Left lung (tissue), 10 donors: ENCODE data around the gene HSPA12A. TPM values are rescaled to one million over a fixed set of nuclear protein-coding genes. Genes with fewer than 3 reads are reported as not detected.

ENCODE experiments used
- ATAC-seq: fragments of 200-7000 bp; cut with Tn5 transposase; one replicate; pipeline ENCODE4 v1.9.1; 2020; ENCODE audit warnings: moderate library complexity
- DNase-seq, 4 donors: peaks; one replicate each; pipeline ENCODE4 v3.0.0-alpha.2; 2013 to 2020
- H3K27ac ChIP-seq, 2 donors: fragments of 200-600 bp; sonication (generic) in 1 of 2; one replicate each; pipeline versions ENCODE4 v1.5.0 to v1.8.0; 2020 to 2021
- H3K27me3 ChIP-seq, 2 donors: fragments of 200-600 bp; sonication (generic) in 1 of 2; one replicate each; pipeline versions ENCODE4 v1.5.0 to v1.8.0; 2020 to 2021
- H3K36me3 ChIP-seq, 2 donors: fragments of 200-600 bp; sonication (generic) in 1 of 2; one replicate each; pipeline versions ENCODE4 v1.5.0 to v1.8.0; 2020 to 2021
- H3K4me1 ChIP-seq, 2 donors: fragments of 200-600 bp; one replicate each; pipeline ENCODE4 v1.8.0; 2021
- H3K4me3 ChIP-seq, 2 donors: fragments of 200-600 bp; sonication (generic) in 1 of 2; one replicate each; pipeline versions ENCODE4 v1.5.0 to v1.8.0; 2020 to 2021; ENCODE audit warnings: mild to moderate bottlenecking in 1 of 2
- H3K9me3 ChIP-seq, 2 donors: fragments of 200-600 bp; sonication (generic) in 1 of 2; one replicate each; pipeline versions ENCODE4 v1.5.0 to v1.8.0; 2020 to 2021
- CTCF ChIP-seq, 2 donors: fragments of 200-600 bp; sonication (generic) in 1 of 2; IDR thresholded peaks; one replicate each; pipeline versions ENCODE4 v1.5.0 to v1.8.0; 2021; ENCODE audit warnings: antibody characterized with exemption in 2 of 2
- intact Hi-C, 2 donors: fragments of 100-400 bp; cut with DNase I; formaldehyde crosslinking; loops; one replicate each; pipeline versions ENCODE4 v1.11.2 to v1.14.2; 2022
- polyA plus RNA-seq, 6 donors: library from polyadenylated mRNA; unstranded; fragments of 120-200 nt; gene quantifications; one replicate each; pipeline ENCODE4 v1.2.1, GENCODE V29; 2013; ENCODE audit not compliant: insufficient read length in 6 of 6
- total RNA-seq, 2 donors: library from RNA; stranded (reverse); fragmentation: NEBNext Ultra II Directional; extraction: Animal tissue kit (Norgen Biotek cat#: 25700); gene quantifications; one replicate each; pipeline ENCODE4 v1.2.1, GENCODE V29; 2021
- donor health status: DM: no; HTN: yes; CAD: no.
- donor health status: DM: no; HTN: no; CAD: no.

HSPA12A gene
- total and polyA plus RNA-seq, 8 donors, result 9.1 to 13.5 (median 12.0) TPM

DNA sequence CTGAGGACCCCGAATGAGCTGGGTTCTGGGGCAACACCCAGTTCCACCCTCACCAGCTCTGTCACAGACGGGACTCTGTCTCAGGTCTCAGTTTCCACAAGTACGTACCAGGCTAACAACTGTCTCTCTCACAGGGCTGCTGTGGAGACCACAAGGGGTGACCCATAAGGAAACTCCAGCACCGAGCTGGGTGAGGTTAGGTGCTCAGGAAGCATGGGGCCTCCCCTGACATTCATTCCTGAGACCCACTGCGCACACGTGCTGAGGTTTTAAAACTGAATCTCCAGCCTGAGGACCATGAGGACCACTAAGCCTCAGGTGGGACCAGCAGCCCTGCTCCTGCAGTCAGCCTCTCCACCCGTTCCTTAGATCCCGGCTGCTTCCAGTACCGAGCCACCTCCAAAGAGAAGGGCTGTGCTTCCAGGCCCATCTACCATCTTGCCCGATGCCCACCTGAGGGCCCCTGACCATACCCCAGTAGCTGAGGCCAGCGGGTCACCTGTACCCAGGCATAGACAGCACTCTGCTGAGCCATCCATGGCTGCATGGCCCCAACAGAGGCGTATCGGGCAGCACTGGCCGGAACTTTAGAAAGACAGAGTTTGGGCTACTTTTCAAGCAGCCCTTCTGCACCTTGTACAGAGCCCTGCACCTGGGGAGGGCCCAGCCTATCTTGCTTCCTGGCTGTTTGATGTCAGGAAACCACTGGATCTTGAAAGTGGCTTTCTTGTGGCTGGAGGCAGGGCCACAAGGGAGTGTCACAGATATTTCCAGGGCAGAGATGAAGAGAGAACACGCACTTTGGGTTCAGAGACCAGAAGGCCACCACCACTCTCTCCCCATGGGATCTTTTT lies 18.7 kb downstream of the HSPA12A start:
- H3K4me3 ChIP-seq, result no peak overlapping the region
- no peak for TF ChIP-seq CTCF (IDR thresholded peaks at IDR 0.05)
- H3K4me1 ChIP-seq, result no peaks in the 10 kb centered on the region
- H3K27ac ChIP-seq, result no peak overlapping the region
- peaks cover 0 to 22% of the 10 kb centered on the region in 2 donors for H3K27me3 ChIP-seq
- intact Hi-C loops, result no loop called here
- no peak for DNase-seq
- H3K36me3 ChIP-seq, result no peaks in the 10 kb centered on the region
- H3K9me3 ChIP-seq, result no peaks in the 10 kb centered on the region
- ATAC-seq, result no peak

DNA sequence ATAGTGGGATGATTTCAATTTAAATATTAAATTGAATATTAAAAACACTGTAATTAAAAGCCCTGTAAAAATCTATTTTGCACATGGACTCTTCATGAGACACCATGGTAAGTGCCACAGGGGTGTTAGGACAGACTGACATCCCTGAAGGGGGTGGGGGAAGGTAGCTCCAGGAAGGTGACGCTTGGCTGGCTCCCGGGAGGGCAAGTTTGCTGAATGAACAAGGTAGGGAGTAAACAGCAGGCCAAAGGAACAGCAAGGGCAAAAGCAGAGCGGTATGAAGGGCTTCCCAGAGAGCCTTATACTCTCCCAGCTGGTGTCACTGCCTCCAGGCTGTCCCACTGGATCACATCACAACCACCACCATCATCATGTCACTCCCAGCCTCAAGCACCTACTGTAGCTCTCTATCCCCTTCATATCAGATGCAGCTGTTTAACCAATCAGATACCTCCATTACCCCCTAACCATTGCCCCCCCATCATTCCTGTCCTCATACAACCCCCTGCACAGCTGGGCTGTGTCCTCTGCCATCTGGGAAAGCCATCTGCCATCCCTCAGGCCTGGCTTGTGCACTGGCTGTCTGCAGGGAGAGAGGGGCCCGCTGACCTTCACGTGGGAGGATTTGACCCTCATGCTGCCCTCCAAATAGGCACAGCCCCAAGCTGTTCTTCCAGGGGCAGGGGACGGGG lies 19.5 kb downstream of the HSPA12A start:
- no peak for TF ChIP-seq CTCF (IDR thresholded peaks at IDR 0.05)
- H3K4me1 ChIP-seq, result no peaks in the 10 kb centered on the region
- intact Hi-C loops, result no loop called here
- H3K27me3 ChIP-seq, result peaks cover 0 to 28% of the 10 kb centered on the region in 2 donors
- no peak for ATAC-seq
- H3K4me3 ChIP-seq, result no peak overlapping the region
- H3K36me3 ChIP-seq, result no peaks in the 10 kb centered on the region
- no peaks in the 10 kb centered on the region for H3K9me3 ChIP-seq
- no peak overlapping the region for H3K27ac ChIP-seq
- DNase-seq, result no peak

DNA sequence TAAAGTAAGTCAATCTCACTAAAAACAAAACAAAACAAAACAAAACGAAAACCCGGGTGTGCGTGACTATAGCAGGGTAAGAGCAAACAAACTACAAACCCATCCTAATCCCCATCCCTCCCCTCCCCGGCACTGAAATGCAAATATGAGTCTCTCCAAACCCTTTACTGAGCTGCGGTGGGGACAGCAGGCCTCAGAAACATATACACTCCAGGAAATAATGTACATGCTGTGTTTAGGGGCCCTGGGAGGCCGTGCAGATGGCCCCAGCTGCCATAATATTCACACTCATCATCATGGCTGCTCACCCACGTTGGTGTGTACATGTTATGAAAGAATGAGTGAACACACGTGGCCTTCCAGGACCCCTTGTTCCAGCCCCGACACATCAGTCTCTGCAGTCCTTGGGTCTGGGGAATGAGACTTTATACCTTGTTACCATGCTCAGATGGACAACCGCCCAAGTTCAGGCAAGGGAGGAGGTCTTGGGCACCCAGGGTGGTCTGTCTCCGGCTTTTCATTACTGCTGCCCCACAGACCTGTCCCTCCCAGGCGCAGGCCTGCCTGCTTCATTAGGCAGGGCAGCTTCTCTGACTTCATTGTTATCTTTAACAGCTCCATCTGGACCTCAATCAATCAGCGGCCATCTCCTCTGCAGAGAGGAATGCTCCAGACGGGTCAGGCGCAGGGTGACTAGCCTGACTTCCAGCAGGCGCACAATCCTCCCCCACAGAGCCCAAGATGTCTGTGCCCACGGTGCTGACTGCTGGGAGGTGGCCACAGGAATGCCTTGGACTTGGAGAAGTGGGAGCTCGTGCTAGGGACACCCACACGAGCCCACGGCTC lies 20.6 kb downstream of the HSPA12A start:
- DNase-seq (peak in 1 of 4 donors; percentile 15), ATAC-seq (no peak)
- Histone ChIP-seq H3K36me3 (no peaks in the 10 kb centered on the region), H3K27ac (no peak overlapping the region), H3K4me1 (no peaks in the 10 kb centered on the region), H3K4me3 (no peak overlapping the region), H3K27me3 (peaks cover 0 to 32% of the 10 kb centered on the region in 2 donors), H3K9me3 (no peaks in the 10 kb centered on the region)
- intact Hi-C loops, result no loop called here
- TF ChIP-seq CTCF (IDR thresholded peaks at IDR 0.05), result no peak

GRCh38 chr10:116720668-116721546 lies 21.5 kb downstream of the HSPA12A start:
- ATAC-seq (no peak), DNase-seq (no peak)
- TF ChIP-seq CTCF (IDR thresholded peaks at IDR 0.05), result no peak
- H3K4me3 ChIP-seq, result no peak overlapping the region
- H3K27me3 ChIP-seq, result peaks cover 0 to 32% of the 10 kb centered on the region in 2 donors
- no peaks in the 10 kb centered on the region for H3K36me3 ChIP-seq
- intact Hi-C loops, result no loop called here
- H3K27ac ChIP-seq, result no peak overlapping the region
- no peaks in the 10 kb centered on the region for H3K9me3 ChIP-seq
- H3K4me1 ChIP-seq, result no peaks in the 10 kb centered on the region
